ENCODE data around the gene ZNF174. TPM values are rescaled to one million over a fixed set of nuclear protein-coding genes. Genes with fewer than 3 reads are reported as not detected.

ZNF174 gene
- total and polyA plus RNA-seq, 4 donors, result 2.3 to 10.9 (median 7.9) TPM

GRCh38 chr16:3413730-3414379 lies 12.8 kb downstream of the ZNF174 start:
- peaks cover 23% of the 10 kb centered on the region for H3K9me3 ChIP-seq (ENCODE audit: control insufficient read depth, low read length)

GRCh38 chr16:3431779-3432219 lies 30.8 kb downstream of the ZNF174 start:
- H3K4me3 ChIP-seq (ENCODE audit: low read length in 2 of 2), result no peak overlapping the region
- peak; percentile 69 for ATAC-seq (ENCODE audit: low FRiP score)

More at GRCh38 chr16:3413730-3414379, 12.8 kb downstream of the ZNF174 start:
- no peak overlapping the region for H3K27ac ChIP-seq (ENCODE audit: low read depth in 1 of 2, low read length in 2 of 2)
- ATAC-seq (ENCODE audit: low FRiP score) (no peak), DNase-seq (no peak)
- WGBS, 2 donors, result 31 to 47% methylated on average over 29 of the region's 29 CpGs
- no peaks in the 10 kb centered on the region for H3K4me1 ChIP-seq (ENCODE audit: control insufficient read depth in 1 of 2, insufficient read depth in 2 of 2, low read length in 2 of 2)
- H3K36me3 ChIP-seq (ENCODE audit: control insufficient read depth in 1 of 2, insufficient read depth in 2 of 2, low read length in 1 of 2), result peaks cover 1 to 3% of the 10 kb centered on the region in 2 donors
- intact Hi-C loops (cut with DNase I), result no loop called here
- H3K27me3 ChIP-seq (ENCODE audit: control insufficient read depth in 1 of 2, insufficient read depth in 2 of 2, low read length in 1 of 2), result no peaks in the 10 kb centered on the region
- no peak overlapping the region for H3K4me3 ChIP-seq (ENCODE audit: low read length in 2 of 2)

GRCh38 chr16:3434373-3434772 lies 33.4 kb downstream of the ZNF174 start:
- no peaks in the 10 kb centered on the region for H3K27me3 ChIP-seq (ENCODE audit: control insufficient read depth in 1 of 2, insufficient read depth in 2 of 2, low read length in 1 of 2)
- H3K27ac ChIP-seq (ENCODE audit: low read depth in 1 of 2, low read length in 2 of 2), result no peak overlapping the region
- no peak for DNase-seq
- peaks cover 2% of the 10 kb centered on the region for H3K9me3 ChIP-seq (ENCODE audit: control insufficient read depth, low read length)
- no peaks in the 10 kb centered on the region for H3K4me1 ChIP-seq (ENCODE audit: control insufficient read depth in 1 of 2, insufficient read depth in 2 of 2, low read length in 2 of 2)
- no peak for ATAC-seq (ENCODE audit: low FRiP score)
- H3K4me3 ChIP-seq (ENCODE audit: low read length in 2 of 2), result no peak overlapping the region
- peaks cover 2 to 5% of the 10 kb centered on the region in 2 donors for H3K36me3 ChIP-seq (ENCODE audit: control insufficient read depth in 1 of 2, insufficient read depth in 2 of 2, low read length in 1 of 2)
- intact Hi-C loops (cut with DNase I), result no loop called here

More at GRCh38 chr16:3431779-3432219, 30.8 kb downstream of the ZNF174 start:
- DNase-seq, result peak; percentile 67 to 86
- H3K9me3 ChIP-seq (ENCODE audit: control insufficient read depth, low read length), result peaks cover 1% of the 10 kb centered on the region
- H3K4me1 ChIP-seq (ENCODE audit: control insufficient read depth in 1 of 2, insufficient read depth in 2 of 2, low read length in 2 of 2), result no peaks in the 10 kb centered on the region
- WGBS, 2 donors, result 46 to 67% methylated on average over 26 of the region's 26 CpGs
- H3K27ac ChIP-seq (ENCODE audit: low read depth in 1 of 2, low read length in 2 of 2), result no peak overlapping the region
- H3K36me3 ChIP-seq (ENCODE audit: control insufficient read depth in 1 of 2, insufficient read depth in 2 of 2, low read length in 1 of 2), result peaks cover 2 to 5% of the 10 kb centered on the region in 2 donors
- intact Hi-C loops (cut with DNase I), result no loop called here
- H3K27me3 ChIP-seq (ENCODE audit: control insufficient read depth in 1 of 2, insufficient read depth in 2 of 2, low read length in 1 of 2), result no peaks in the 10 kb centered on the region

- Histone ChIP-seq H3K9me3 (ENCODE audit: control insufficient read depth, low read length) (peaks cover 4% of the 10 kb centered on the region), H3K36me3 (ENCODE audit: control insufficient read depth in 1 of 2, insufficient read depth in 2 of 2, low read length in 1 of 2) (peaks cover 2 to 5% of the 10 kb centered on the region in 2 donors), H3K4me3 (ENCODE audit: low read length in 2 of 2) (no peak overlapping the region), H3K27me3 (ENCODE audit: control insufficient read depth in 1 of 2, insufficient read depth in 2 of 2, low read length in 1 of 2) (no peaks in the 10 kb centered on the region), H3K4me1 (ENCODE audit: control insufficient read depth in 1 of 2, insufficient read depth in 2 of 2, low read length in 2 of 2) (no peaks in the 10 kb centered on the region), H3K27ac (ENCODE audit: low read depth in 1 of 2, low read length in 2 of 2) (no peak overlapping the region)
- WGBS, 2 donors, result 86 to 90% methylated on average over 4 of the region's 4 CpGs
- ATAC-seq (ENCODE audit: low FRiP score) (no peak), DNase-seq (no peak)
- intact Hi-C loops (cut with DNase I), result no loop called here
Measured at GRCh38 chr16:3439637-3440036, 38.6 kb downstream of the ZNF174 start.

GRCh38 chr16:3443108-3444031 lies 42.4 kb downstream of the ZNF174 start, which contains the start of the genes NAA60 and ZNF597:
Gene NAA60, plus strand, starts transcription at chr16:3443680. Its CDS starts 32,548 bp downstream, at chr16:3476228.
Gene ZNF597, minus strand, starts transcription at chr16:3443504. Its CDS starts 351 bp downstream, at chr16:3443153.
- Histone ChIP-seq H3K4me3 (ENCODE audit: low read length in 2 of 2) (peak within 1 kb of the TSS; percentile 27 to 52), H3K27me3 (ENCODE audit: control insufficient read depth in 1 of 2, insufficient read depth in 2 of 2, low read length in 1 of 2) (no peaks in the 10 kb centered on the region), H3K9me3 (ENCODE audit: control insufficient read depth, low read length) (peaks cover 4% of the 10 kb centered on the region), H3K4me1 (ENCODE audit: control insufficient read depth in 1 of 2, insufficient read depth in 2 of 2, low read length in 2 of 2) (no peaks in the 10 kb centered on the region), H3K36me3 (ENCODE audit: control insufficient read depth in 1 of 2, insufficient read depth in 2 of 2, low read length in 1 of 2) (no peaks in the 10 kb centered on the region), H3K27ac (ENCODE audit: low read depth in 1 of 2, low read length in 2 of 2) (peak within 1 kb of the TSS in 1 of 2 donors; percentile 37)
- intact Hi-C loops (cut with DNase I), result no loop called here
- peak; percentile 95 for ATAC-seq (ENCODE audit: low FRiP score)
- 39 to 44% methylated on average over 61 of the region's 61 CpGs for WGBS, 2 donors
- peak; percentile 88 to 89 for DNase-seq

- ATAC-seq (ENCODE audit: low FRiP score) (peak; percentile 37), DNase-seq (no peak)
- WGBS, 2 donors, result 40 to 46% methylated on average over 10 of the region's 10 CpGs
- Histone ChIP-seq H3K27ac (ENCODE audit: low read depth in 1 of 2, low read length in 2 of 2) (peak overlapping the region in 1 of 2 donors; percentile 37), H3K9me3 (ENCODE audit: control insufficient read depth, low read length) (peaks cover 4% of the 10 kb centered on the region), H3K4me3 (ENCODE audit: low read length in 2 of 2) (peak overlapping the region; percentile 3 to 52), H3K4me1 (ENCODE audit: control insufficient read depth in 1 of 2, insufficient read depth in 2 of 2, low read length in 2 of 2) (no peaks in the 10 kb centered on the region), H3K27me3 (ENCODE audit: control insufficient read depth in 1 of 2, insufficient read depth in 2 of 2, low read length in 1 of 2) (no peaks in the 10 kb centered on the region), H3K36me3 (ENCODE audit: control insufficient read depth in 1 of 2, insufficient read depth in 2 of 2, low read length in 1 of 2) (no peaks in the 10 kb centered on the region)
- intact Hi-C loops (cut with DNase I), result no loop called here
Measured at GRCh38 chr16:3444032-3444388, 43.0 kb downstream of the ZNF174 start.

- Histone ChIP-seq H3K4me3 (ENCODE audit: low read length in 2 of 2) (no peak overlapping the region), H3K9me3 (ENCODE audit: control insufficient read depth, low read length) (no peaks in the 10 kb centered on the region), H3K27me3 (ENCODE audit: control insufficient read depth in 1 of 2, insufficient read depth in 2 of 2, low read length in 1 of 2) (no peaks in the 10 kb centered on the region), H3K27ac (ENCODE audit: low read depth in 1 of 2, low read length in 2 of 2) (no peak overlapping the region), H3K36me3 (ENCODE audit: control insufficient read depth in 1 of 2, insufficient read depth in 2 of 2, low read length in 1 of 2) (no peaks in the 10 kb centered on the region), H3K4me1 (ENCODE audit: control insufficient read depth in 1 of 2, insufficient read depth in 2 of 2, low read length in 2 of 2) (no peaks in the 10 kb centered on the region)
- intact Hi-C loops (cut with DNase I), result loop anchor here in 1 of 2 donors (10.0 kb wide), 1 partner anchor 169 kb away; the partner anchor contains the start of gene ZNF263
- DNase-seq (no peak), ATAC-seq (ENCODE audit: low FRiP score) (no peak)
- 83 to 87% methylated on average over 5 of the region's 5 CpGs for WGBS, 2 donors
Measured at GRCh38 chr16:3454093-3454492, 53.1 kb downstream of the ZNF174 start.

GRCh38 chr16:3454631-3455147 lies 53.7 kb downstream of the ZNF174 start:
- Histone ChIP-seq H3K4me1 (ENCODE audit: control insufficient read depth in 1 of 2, insufficient read depth in 2 of 2, low read length in 2 of 2) (no peaks in the 10 kb centered on the region), H3K4me3 (ENCODE audit: low read length in 2 of 2) (no peak overlapping the region), H3K9me3 (ENCODE audit: control insufficient read depth, low read length) (no peaks in the 10 kb centered on the region), H3K36me3 (ENCODE audit: control insufficient read depth in 1 of 2, insufficient read depth in 2 of 2, low read length in 1 of 2) (no peaks in the 10 kb centered on the region), H3K27ac (ENCODE audit: low read depth in 1 of 2, low read length in 2 of 2) (no peak overlapping the region), H3K27me3 (ENCODE audit: control insufficient read depth in 1 of 2, insufficient read depth in 2 of 2, low read length in 1 of 2) (no peaks in the 10 kb centered on the region)
- 83 to 87% methylated on average over 10 of the region's 10 CpGs for WGBS, 2 donors
- no peak for DNase-seq
- ATAC-seq (ENCODE audit: low FRiP score), result no peak
- intact Hi-C loops (cut with DNase I), result loop anchor here (5.0 to 10.0 kb wide), 3 partner anchors 48 to 172 kb away; partner anchors contain the start of genes ZNF263 (in 2 of the 2) and CLUAP1 (in 1 of the 2)
